ENCODE measurements around the gene STX8.
A peak's percentile ranks its signal among the peaks of the same experiment; 100 is the strongest.
"Not testable (repeated sequence)": the region's sequence is repeated elsewhere in the genome, so short reads cannot be mapped to it uniquely, and the experiment has no call there.

Gene STX8

DNA sequence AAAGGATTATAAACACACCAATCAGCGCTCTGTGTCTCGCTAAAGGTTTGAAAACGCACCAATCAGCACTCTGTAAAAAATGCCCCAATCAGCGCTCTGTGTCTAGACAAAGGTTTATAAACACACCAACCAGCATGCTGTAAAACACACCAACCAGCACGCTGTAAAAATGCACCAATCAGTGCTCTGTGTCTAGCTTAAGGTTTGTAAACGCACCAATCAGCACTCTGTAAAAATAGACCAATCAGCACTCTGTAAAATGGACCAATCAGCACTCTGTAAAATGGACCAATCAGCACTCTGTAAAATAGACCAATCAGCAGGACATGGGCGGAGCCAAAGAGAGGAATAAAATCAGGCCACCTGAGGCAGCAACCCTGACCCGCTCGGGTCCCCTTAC is 199.4 kb downstream of the STX8 start:
- H3K4me3 ChIP-seq (ENCODE audit: low read depth, low read length); POLR2A ChIA-PET; H3K4me1 ChIP-seq (ENCODE audit: control insufficient read depth, insufficient read depth, low read length); H3K9me3 ChIP-seq (ENCODE audit: control insufficient read depth, insufficient read depth, low read depth, low read length); H3K36me3 ChIP-seq (ENCODE audit: control insufficient read depth in 2 of 2, insufficient read depth in 1 of 2, low read length in 2 of 2); H3K27ac ChIP-seq (ENCODE audit: extremely low read depth, low read depth, low read length): not testable (repeated sequence)
- TF ChIP-seq SP2 (tag by site-specific recombination; IDR thresholded peaks at IDR 0.05) = 0 out of 2 replicates have a peak, but pooled peaks have one; percentile 9
- CTCF ChIA-PET = interaction anchor here (0.8 kb wide), 1 partner anchor 15 kb away, joined by 3 read pairs; no protein-coding TSS in a partner anchor

DNA sequence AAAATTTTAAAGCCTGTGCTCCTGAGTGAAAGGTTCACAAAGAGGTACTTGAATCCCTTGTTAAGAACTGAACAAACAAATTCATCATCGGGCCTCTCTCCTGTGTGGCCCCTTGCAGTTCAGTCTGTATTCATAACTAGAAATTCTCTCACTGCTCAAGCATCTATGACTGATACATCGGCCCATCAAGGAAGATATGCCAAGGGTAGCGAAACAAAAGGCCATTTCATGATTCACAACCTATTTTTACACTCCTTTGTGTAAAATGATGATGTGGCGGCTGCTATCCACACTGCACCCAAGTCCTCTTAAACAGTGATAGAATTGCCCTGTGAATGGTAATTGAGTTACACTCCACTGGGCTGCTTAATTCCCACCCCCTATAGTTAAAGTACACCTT is 204.6 kb downstream of the STX8 start:
- Histone ChIP-seq H3K4me1 (ENCODE audit: control insufficient read depth, insufficient read depth, low read length) (peaks cover 16% of the 10 kb centered on the region), H3K9me3 (ENCODE audit: control insufficient read depth, insufficient read depth, low read depth, low read length) (no peaks in the 10 kb centered on the region), H3K27ac (ENCODE audit: extremely low read depth, low read depth, low read length) (0 out of 2 replicates have a peak overlapping the region, but pooled peaks have one; percentile 11), H3K36me3 (ENCODE audit: control insufficient read depth in 2 of 2, insufficient read depth in 1 of 2, low read length in 2 of 2) (no peaks in the 10 kb centered on the region), H3K4me3 (ENCODE audit: low read depth, low read length) (no peak overlapping the region)
- ChIA-PET POLR2A (no interaction called here), CTCF (interaction anchor here (1.6 kb wide), 1 partner anchor 30 kb away, joined by 4 read pairs; no protein-coding TSS in a partner anchor)
- TF ChIP-seq, protein P1, sequence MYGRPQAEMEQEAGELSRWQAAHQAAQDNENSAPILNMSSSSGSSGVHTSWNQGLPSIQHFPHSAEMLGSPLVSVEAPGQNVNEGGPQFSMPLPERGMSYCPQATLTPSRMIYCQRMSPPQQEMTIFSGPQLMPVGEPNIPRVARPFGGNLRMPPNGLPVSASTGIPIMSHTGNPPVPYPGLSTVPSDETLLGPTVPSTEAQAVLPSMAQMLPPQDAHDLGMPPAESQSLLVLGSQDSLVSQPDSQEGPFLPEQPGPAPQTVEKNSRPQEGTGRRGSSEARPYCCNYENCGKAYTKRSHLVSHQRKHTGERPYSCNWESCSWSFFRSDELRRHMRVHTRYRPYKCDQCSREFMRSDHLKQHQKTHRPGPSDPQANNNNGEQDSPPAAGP (tag by site-specific recombination; IDR thresholded peaks at IDR 0.05) = peak; percentile 53; the same call in 1 of the 2 replicates
- TF ChIP-seq ZNF623 (tag by site-specific recombination; IDR thresholded peaks at IDR 0.05) (no peak), ZBTB20 (tag by site-specific recombination; IDR thresholded peaks at IDR 0.05) (0 out of 2 replicates have a peak, but pooled peaks have one; percentile 24), ZNF184 (tag by site-specific recombination; IDR thresholded peaks at IDR 0.05) (peak; percentile 54; the same call in 1 of the 2 replicates), KLF7 (tag by site-specific recombination; IDR thresholded peaks at IDR 0.05; ENCODE audit: borderline replicate concordance) (no peak), ZNF214 (tag by site-specific recombination; IDR thresholded peaks at IDR 0.05; ENCODE audit: borderline replicate concordance) (no peak), ZNF169 (tag by site-specific recombination; IDR thresholded peaks at IDR 0.05) (no peak), ZNF585B (tag by site-specific recombination; IDR thresholded peaks at IDR 0.05) (no peak), SCRT2 (tag by site-specific recombination; IDR thresholded peaks at IDR 0.05) (no peak), SP7 (tag by site-specific recombination; IDR thresholded peaks at IDR 0.05) (peak; percentile 47; the same call in 1 of the 2 replicates), ZNF624 (tag by site-specific recombination; IDR thresholded peaks at IDR 0.05) (no peak), ZFP37 (tag by site-specific recombination; IDR thresholded peaks at IDR 0.05) (no peak), TCF7L2 (IDR thresholded peaks at IDR 0.05; ENCODE audit: borderline replicate concordance, low read depth, low read length) (no peak), ZNF701 (tag by site-specific recombination; IDR thresholded peaks at IDR 0.05) (no peak), ZNF266 (tag by site-specific recombination; IDR thresholded peaks at IDR 0.05; ENCODE audit: low read depth) (no peak), TRIM28 (IDR thresholded peaks at IDR 0.05; ENCODE audit: borderline replicate concordance, low read length) (no peak), ZNF146 (tag by site-specific recombination; IDR thresholded peaks at IDR 0.05) (no peak), ZNF629 (tag by site-specific recombination; IDR thresholded peaks at IDR 0.05) (peak; percentile 50; the same call in 1 of the 2 replicates), ZNF549 (tag by site-specific recombination; IDR thresholded peaks at IDR 0.05) (no peak), GLIS1 (tag by site-specific recombination; IDR thresholded peaks at IDR 0.05) (peak; percentile 69), ZNF366 (tag by site-specific recombination; conservative IDR thresholded peaks at IDR 0.05) (no peak), ZNF423 (tag by site-specific recombination; IDR thresholded peaks at IDR 0.05) (no peak), ZNF610 (tag by site-specific recombination; IDR thresholded peaks at IDR 0.05; ENCODE audit: borderline replicate concordance) (no peak), ZBTB17 (tag by site-specific recombination; IDR thresholded peaks at IDR 0.05) (peak; percentile 15; the same call in 1 of the 2 replicates), SALL2 (tag by site-specific recombination; IDR thresholded peaks at IDR 0.05; ENCODE audit: borderline replicate concordance) (no peak)
- TF ChIP-seq, protein P2, sequence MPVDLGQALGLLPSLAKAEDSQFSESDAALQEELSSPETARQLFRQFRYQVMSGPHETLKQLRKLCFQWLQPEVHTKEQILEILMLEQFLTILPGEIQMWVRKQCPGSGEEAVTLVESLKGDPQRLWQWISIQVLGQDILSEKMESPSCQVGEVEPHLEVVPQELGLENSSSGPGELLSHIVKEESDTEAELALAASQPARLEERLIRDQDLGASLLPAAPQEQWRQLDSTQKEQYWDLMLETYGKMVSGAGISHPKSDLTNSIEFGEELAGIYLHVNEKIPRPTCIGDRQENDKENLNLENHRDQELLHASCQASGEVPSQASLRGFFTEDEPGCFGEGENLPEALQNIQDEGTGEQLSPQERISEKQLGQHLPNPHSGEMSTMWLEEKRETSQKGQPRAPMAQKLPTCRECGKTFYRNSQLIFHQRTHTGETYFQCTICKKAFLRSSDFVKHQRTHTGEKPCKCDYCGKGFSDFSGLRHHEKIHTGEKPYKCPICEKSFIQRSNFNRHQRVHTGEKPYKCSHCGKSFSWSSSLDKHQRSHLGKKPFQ (tag by site-specific recombination; IDR thresholded peaks at IDR 0.05) = no peak
- TF ChIP-seq, protein P3, sequence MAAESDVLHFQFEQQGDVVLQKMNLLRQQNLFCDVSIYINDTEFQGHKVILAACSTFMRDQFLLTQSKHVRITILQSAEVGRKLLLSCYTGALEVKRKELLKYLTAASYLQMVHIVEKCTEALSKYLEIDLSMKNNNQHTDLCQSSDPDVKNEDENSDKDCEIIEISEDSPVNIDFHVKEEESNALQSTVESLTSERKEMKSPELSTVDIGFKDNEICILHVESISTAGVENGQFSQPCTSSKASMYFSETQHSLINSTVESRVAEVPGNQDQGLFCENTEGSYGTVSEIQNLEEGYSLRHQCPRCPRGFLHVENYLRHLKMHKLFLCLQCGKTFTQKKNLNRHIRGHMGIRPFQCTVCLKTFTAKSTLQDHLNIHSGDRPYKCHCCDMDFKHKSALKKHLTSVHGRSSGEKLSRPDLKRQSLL (tag by site-specific recombination; IDR thresholded peaks at IDR 0.05) = 0 out of 2 replicates have a peak, but pooled peaks have one; percentile 15
- TF ChIP-seq, protein P4, sequence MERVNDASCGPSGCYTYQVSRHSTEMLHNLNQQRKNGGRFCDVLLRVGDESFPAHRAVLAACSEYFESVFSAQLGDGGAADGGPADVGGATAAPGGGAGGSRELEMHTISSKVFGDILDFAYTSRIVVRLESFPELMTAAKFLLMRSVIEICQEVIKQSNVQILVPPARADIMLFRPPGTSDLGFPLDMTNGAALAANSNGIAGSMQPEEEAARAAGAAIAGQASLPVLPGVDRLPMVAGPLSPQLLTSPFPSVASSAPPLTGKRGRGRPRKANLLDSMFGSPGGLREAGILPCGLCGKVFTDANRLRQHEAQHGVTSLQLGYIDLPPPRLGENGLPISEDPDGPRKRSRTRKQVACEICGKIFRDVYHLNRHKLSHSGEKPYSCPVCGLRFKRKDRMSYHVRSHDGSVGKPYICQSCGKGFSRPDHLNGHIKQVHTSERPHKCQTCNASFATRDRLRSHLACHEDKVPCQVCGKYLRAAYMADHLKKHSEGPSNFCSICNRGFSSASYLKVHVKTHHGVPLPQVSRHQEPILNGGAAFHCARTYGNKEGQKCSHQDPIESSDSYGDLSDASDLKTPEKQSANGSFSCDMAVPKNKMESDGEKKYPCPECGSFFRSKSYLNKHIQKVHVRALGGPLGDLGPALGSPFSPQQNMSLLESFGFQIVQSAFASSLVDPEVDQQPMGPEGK (tag by site-specific recombination; IDR thresholded peaks at IDR 0.05) = no peak
- TF ChIP-seq, protein P5, sequence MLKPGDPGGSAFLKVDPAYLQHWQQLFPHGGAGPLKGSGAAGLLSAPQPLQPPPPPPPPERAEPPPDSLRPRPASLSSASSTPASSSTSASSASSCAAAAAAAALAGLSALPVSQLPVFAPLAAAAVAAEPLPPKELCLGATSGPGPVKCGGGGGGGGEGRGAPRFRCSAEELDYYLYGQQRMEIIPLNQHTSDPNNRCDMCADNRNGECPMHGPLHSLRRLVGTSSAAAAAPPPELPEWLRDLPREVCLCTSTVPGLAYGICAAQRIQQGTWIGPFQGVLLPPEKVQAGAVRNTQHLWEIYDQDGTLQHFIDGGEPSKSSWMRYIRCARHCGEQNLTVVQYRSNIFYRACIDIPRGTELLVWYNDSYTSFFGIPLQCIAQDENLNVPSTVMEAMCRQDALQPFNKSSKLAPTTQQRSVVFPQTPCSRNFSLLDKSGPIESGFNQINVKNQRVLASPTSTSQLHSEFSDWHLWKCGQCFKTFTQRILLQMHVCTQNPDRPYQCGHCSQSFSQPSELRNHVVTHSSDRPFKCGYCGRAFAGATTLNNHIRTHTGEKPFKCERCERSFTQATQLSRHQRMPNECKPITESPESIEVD (tag by site-specific recombination; IDR thresholded peaks at IDR 0.05) = peak; percentile 64

All from HEK293 (cell line).